Stimulated activated CD4-positive, alpha-beta T cell treated with anti-CD3 and anti-CD28 coated beads, Interleukin-12 subunit alpha, Interleukin-12 subunit beta, amount 100 ng/mL, for 4 hours (primary cell): ENCODE measurements around the gene SPAG5.

Source experiments
- DNase-seq: peaks from one replicate; pipeline ENCODE4 v3.0.0-alpha.2; 2020

The SPAG5 gene, protein sequence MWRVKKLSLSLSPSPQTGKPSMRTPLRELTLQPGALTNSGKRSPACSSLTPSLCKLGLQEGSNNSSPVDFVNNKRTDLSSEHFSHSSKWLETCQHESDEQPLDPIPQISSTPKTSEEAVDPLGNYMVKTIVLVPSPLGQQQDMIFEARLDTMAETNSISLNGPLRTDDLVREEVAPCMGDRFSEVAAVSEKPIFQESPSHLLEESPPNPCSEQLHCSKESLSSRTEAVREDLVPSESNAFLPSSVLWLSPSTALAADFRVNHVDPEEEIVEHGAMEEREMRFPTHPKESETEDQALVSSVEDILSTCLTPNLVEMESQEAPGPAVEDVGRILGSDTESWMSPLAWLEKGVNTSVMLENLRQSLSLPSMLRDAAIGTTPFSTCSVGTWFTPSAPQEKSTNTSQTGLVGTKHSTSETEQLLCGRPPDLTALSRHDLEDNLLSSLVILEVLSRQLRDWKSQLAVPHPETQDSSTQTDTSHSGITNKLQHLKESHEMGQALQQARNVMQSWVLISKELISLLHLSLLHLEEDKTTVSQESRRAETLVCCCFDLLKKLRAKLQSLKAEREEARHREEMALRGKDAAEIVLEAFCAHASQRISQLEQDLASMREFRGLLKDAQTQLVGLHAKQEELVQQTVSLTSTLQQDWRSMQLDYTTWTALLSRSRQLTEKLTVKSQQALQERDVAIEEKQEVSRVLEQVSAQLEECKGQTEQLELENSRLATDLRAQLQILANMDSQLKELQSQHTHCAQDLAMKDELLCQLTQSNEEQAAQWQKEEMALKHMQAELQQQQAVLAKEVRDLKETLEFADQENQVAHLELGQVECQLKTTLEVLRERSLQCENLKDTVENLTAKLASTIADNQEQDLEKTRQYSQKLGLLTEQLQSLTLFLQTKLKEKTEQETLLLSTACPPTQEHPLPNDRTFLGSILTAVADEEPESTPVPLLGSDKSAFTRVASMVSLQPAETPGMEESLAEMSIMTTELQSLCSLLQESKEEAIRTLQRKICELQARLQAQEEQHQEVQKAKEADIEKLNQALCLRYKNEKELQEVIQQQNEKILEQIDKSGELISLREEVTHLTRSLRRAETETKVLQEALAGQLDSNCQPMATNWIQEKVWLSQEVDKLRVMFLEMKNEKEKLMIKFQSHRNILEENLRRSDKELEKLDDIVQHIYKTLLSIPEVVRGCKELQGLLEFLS

DNA sequence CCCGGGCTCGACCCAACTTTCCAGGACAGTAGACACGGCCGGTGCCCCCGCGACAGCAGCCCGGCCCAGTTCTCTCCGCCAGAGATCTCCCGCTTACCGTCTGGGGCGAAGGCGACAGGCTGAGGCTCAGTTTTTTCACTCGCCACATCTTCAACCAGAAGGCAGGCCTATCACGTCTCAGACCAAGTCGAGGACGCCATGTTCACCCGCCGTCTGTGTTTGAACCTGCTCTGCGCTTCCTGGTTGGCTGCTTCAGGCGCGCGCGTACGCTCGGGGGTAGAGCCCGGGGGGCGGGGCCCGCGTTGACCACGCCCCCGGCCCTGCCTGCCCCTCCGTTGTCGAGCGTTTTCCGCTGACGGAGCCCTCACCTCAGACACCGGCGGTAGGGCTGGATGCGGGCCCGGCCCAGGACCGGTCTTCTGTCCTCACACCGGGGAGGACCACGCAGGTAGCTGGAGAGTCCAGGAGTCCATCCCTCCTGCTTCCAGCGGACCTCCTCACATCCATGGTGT, at the start of gene SPAG5:
SPAG5 (minus strand) TSS at position 227 of the 512 bp plus-strand sequence; CDS start at position 148, 79 bp downstream.
- DNase-seq = peak; percentile 91

- DNase-seq = no peak
Measured at GRCh38 chr17:28646039-28646754, 47.4 kb upstream of the SPAG5 start.

DNA sequence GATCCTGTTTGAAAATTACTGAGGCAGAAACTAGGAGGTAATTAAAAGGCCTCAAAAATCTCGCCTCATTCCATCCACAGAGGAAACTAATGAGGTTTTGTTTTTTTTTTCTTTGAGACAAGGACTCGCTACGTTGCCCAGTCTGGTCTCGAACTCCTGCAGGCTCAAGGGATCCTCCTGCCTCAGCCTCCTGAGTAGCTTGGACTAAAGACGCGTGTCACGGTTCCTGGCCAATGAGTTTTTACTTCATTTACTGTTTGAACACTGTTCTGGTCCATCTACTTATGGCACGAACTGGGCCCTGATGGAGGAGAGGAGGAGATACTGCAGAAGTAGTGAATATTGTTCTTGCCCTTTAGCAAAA, 46.7 kb upstream of the SPAG5 start:
- no peak for DNase-seq

- peak; percentile 95 for DNase-seq
Measured at GRCh38 chr17:28644787-28645575, 46.2 kb upstream of the SPAG5 start, which contains the start of gene BLTP2. Gene BLTP2, minus strand, starts transcription at chr17:28645158. Its CDS starts 102 bp downstream, at chr17:28645056.

DNA sequence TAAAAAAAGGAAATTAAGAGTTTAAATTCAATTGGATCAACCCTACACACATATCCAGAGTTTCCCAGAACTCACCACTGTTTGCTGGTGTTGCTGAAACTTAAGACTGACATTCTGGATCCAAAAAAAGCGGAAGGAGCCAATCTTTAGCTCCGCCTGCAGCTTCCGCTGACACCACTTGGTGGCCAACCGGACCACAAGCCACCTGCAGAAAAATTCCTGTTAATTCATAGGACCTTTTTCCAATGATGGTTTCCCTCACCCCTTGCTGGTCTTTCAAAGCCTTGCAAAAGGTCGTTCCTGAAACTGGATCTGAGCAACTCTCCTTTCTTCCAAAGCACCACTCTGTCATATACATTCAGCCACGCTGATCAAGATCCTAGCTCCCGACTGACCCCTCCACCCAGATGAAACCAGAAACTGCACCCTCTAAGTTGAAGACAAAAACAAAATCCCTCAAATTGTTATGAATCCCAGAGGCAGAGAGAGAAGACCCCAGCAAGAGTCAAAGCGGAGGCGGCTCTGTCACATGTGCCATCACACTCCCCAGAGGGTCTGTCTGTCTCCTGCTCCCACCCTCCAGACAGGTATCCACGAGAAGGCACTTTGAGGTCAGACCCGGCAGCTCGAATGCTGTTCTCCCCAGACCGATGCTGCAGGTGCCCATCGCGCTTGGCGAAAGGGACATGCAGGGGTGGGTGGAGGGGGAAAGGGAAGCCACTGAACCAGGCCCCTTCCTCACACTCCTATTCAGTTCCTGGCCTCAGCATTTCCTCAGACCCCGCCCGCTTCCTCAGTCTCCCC, 45.4 kb upstream of the SPAG5 start:
- peak; percentile 18 for DNase-seq

GRCh38 chr17:28641579-28641978, 42.8 kb upstream of the SPAG5 start:
- DNase-seq = no peak

GRCh38 chr17:28635506-28635905, 36.7 kb upstream of the SPAG5 start:
- DNase-seq = no peak

DNA sequence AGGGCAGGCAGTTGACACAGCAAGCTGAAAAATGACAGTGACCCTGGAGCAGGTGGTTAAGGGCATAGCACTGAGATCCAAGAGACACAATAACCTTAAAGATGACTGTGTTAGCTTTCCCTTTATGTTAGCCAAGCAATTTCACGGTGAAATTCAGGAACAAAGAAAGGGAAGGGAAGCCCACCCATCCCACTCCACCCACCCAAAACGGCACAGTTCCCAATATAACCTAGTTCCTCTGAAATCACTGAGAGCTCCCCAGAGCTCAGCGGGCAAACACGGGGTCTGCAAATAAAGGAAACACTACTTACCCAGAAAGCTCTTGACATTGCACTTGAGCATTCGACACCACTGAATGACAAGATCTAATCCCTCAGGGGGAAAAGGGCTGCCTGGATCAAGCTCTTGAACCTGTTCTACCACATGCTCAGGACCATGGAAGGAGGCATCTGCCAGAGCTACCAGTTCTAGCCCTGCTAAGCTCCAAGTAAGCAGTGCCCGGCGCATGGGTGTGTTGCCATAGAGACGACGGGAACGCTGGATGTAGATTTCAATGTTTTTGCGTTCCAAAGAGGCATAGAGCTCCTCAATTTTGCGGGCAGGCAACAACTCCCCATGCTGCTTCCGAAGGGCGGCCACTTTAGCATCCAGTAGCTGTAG, 35.5 kb upstream of the SPAG5 start:
- DNase-seq = no peak

DNA sequence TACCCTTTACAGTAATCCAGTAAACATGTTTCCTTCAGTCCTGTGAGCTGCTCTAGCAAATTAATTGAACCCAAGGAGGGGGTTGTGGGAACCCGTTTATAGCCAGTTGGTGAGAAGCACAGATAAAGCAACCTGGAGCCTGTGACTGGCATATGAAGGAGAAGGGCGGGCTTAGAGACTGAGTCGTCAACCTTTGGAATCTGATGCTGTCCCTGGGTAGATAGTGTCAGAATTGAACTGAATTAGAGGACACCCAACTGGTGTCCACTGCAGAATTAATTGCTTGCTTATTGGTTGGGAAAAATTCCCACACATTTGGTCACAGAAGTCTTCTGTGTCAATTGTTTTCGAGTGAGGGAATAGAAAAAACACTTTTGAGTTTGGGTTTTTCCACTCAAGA, 28.0 kb upstream of the SPAG5 start:
- no peak for DNase-seq

DNA sequence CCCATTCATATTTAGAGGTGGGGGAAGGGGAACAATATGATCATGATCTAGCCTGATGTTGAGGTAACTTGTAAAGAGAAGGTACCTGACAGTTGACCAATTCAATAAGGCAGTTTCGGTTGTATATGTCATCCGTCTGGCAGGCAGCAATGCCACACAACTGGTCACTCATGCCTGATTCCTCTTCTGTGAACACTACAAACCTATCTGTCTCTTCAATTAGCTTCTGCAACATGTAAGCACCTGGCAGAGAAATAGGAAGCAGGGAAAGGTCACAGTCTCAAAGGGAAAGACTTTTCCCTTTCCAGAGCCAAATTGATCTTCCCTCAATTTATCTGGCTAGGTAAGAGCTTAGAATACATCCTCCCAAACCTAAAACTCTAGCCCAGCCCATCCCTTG, 25.3 kb upstream of the SPAG5 start:
- no peak for DNase-seq

DNA sequence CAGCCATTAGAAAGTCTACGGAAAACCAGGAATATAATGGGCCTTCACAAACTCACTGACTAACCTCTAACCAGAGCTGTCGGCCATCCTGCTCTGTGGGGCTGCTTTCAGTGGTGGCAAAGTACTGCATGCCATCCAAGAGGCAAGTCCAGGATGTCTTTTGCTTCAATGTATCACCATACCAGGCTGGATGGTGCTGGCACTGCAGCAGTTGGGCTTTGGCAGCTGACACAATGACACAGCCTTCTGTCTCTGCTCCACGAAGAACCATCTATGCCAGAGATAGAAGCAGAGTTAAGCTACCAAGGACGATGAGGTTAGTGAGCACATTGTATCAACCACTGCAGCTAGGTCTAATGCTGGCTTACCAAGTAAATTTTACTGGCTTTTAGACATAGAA, 24.9 kb upstream of the SPAG5 start:
- no peak for DNase-seq

DNA sequence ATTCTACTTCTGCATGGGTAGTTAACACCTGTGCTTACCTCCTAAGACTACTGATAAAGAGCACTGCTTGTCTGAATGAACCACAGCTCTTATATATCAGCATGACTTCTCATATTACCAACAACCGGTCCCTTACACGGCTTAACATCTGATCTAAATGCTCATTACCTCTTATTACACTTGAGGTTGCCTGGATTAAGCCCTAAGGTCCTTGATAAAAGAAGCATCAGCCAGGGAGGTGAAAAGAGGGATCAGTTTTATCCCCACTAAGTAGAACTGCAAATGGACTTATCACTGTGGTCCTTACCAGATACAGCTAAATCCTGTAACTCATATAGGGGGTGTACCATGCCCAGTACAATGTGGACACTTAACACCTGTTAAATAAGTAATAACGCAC, 23.4 kb upstream of the SPAG5 start:
- DNase-seq = no peak

GRCh38 chr17:28620010-28620409, 21.2 kb upstream of the SPAG5 start:
- no peak for DNase-seq

DNA sequence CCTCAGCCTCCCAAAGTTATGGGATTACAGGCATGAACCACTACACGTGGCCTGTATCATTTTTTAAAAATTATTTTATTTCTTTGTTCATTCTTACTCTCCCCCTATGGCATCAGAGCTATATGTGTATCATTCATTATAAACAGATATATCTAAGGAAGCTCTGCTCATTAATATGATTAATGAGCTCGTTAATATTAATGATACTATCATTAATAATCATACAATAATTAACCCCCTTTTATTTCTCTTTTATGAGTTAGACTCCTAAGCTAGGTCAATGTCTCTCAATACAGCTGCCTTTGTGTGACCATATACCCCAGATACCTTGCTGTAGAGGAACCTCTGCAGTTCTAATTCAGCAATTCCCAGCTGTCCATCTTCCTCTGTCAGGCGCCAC, 19.6 kb upstream of the SPAG5 start:
- DNase-seq = no peak

DNA sequence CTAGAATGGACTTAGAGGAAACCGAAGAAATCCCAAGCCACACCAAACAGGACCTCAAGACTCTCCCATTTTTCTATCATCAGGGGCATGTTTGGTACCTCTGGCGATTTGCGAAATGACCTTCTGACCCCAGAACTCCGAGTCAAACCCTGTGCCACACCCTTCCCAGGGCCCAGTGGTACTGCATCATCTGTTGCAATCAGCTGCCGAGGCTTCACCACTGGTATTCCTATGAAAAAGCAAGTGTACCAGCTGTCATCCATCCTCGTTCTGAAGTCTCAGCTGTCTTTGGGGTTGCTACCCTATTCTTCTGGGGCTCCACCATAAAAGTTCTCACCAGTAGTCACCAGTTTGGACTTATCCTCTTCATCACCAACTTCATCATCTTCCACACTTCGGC, 17.5 kb upstream of the SPAG5 start:
- DNase-seq = no peak

- no peak for DNase-seq
Measured at GRCh38 chr17:28615260-28615940, 16.6 kb upstream of the SPAG5 start.

DNA sequence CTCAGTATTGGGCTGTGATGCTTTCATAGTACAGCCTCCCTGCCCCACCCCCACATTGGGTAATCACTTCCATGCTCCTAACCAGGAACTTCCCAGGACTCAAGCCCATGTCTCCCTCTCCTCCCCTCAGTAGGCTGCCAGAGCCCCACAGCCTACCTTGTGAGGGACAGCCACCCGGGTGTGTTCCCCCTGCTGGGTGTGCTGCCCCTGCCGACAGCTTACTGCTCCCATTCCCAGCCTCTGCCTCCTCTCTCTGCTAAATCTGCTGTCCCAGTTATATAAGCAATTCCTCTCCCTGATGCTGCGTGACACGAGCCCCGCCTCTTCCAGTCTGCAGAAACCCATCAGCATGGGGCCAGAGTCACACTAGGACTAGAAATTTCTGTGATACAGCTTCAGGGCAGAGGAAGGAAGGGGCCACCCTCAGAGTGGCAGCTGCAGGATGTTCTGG, 15.1 kb upstream of the SPAG5 start, which contains the start of gene RSKR:
RSKR (minus strand) TSS at position 255 of the 451 bp plus-strand sequence; CDS start at position 231, 24 bp downstream.
- no peak for DNase-seq

DNA sequence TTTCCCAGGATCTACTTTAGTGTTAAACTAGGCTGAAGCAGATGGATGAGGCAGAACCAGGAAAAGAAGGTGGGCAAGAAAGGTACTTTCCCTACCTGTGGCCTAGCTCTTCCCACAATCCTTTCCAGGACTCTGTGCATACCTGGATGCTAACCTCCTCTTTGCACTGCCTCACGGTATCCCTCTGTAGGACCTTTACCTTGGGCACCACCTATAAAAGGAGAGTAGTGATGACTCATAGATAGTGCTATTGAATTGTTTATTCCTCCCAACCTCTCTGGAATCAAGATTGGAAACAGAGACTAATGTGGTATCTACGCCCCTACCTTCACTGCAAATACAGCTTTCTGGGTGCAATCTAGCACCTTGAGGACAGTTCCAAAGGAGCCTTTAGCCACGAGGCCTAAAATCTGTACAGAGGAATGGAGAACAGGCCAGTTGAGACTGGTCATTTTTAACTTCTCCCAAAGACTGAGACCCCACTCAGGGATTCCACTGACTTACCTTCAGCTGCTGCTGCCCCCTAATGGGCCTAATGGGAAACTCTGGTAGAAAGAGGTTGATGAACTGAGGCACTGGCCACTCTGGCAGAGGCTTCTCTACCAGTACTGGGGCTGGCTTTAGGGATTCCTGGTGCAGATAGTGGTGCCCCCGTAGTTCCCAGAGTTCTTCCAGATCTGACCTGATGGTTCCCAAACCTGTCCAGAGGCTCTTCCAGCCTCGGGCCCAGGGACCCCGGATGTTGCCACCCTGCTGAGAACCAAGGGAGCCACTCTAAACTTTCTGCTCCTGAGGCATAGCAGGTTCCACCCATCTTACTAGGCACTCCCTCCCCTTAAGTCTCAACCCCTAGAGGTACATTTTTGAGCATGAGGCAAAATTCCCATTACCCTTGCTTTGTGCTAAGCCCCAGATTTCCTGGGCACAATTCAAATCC, 14.4 kb upstream of the SPAG5 start:
- peak; percentile 25 for DNase-seq
